ENCODE data around the gene RUFY2.

GRCh38 chr10:68365611-68366010 is 41.5 kb downstream of the RUFY2 start:
- TF ChIP-seq CTCF (IDR thresholded peaks at IDR 0.05), result no peak
- TF ChIP-seq POLR2A (IDR thresholded peaks at IDR 0.05), result no peak
- TF ChIP-seq EP300 (IDR thresholded peaks at IDR 0.05), result no peak
